Bone marrow (tissue), 2 donors: Measurements from ENCODE around the gene KRI1.
"Not testable (repeated sequence)": the region's sequence is repeated elsewhere in the genome, so short reads cannot be mapped to it uniquely, and the experiment has no call there.

Experiments
- DNase-seq, 2 donors: peaks; one replicate each; lab custom pipeline; 2025; lab: John Stamatoyannopoulos, UW

KRI1 gene

DNA sequence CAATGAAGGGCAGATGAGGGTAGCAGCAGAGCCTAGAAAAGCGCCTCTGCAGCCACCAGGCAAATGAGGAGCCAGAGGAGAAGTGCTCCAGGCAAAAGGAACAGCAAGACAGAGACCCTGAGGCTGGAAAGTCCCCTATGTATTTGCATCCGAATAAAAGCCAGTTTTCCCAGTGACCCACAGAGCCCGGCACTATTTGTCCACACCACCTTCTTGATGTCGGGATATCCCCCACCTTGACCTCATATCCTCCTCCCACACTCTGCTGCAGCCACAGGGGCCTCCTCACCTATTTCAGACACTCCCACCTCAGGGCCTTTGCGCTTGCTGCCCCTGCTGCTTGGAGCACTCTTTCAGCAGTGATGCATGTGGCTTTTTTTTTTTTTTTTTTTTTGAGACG lies 15.5 kb downstream of the KRI1 start:
- DNase-seq, result no peak

- no peak for DNase-seq
These were observed 16.1 kb downstream of the KRI1 start for GRCh38 chr19:10549733-10550132.

- no peak for DNase-seq
These were observed 17.0 kb downstream of the KRI1 start for GRCh38 chr19:10548746-10549276.

- DNase-seq, result no peak
These were observed 19.0 kb downstream of the KRI1 start for GRCh38 chr19:10546817-10547216.

DNA sequence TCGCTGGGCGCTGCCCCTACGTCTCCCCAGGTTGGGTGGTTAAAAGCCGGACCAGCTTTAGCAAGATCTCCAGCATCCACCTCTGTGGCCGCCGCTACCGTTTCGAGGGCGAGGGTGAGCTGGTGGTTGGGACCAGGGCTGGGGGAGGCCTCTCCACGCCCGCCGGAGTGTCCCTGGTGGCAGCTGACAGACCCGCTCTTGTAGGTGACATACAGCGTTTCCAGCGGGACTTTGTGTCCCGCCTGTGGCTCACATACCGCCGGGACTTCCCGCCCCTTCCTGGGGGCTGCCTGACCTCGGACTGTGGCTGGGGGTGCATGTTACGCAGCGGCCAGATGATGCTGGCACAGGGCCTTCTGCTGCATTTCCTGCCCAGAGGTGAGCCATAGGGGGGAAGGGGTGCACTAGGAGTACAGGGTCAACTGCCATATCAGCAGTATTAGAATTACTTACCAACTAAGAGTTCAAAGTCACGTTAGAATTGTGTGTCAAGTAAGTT lies 21.0 kb downstream of the KRI1 start:
- DNase-seq, result no peak

- DNase-seq, result peak in 1 of 2 donors; percentile 48
These were observed 21.5 kb downstream of the KRI1 start for GRCh38 chr19:10544242-10544752.

DNA sequence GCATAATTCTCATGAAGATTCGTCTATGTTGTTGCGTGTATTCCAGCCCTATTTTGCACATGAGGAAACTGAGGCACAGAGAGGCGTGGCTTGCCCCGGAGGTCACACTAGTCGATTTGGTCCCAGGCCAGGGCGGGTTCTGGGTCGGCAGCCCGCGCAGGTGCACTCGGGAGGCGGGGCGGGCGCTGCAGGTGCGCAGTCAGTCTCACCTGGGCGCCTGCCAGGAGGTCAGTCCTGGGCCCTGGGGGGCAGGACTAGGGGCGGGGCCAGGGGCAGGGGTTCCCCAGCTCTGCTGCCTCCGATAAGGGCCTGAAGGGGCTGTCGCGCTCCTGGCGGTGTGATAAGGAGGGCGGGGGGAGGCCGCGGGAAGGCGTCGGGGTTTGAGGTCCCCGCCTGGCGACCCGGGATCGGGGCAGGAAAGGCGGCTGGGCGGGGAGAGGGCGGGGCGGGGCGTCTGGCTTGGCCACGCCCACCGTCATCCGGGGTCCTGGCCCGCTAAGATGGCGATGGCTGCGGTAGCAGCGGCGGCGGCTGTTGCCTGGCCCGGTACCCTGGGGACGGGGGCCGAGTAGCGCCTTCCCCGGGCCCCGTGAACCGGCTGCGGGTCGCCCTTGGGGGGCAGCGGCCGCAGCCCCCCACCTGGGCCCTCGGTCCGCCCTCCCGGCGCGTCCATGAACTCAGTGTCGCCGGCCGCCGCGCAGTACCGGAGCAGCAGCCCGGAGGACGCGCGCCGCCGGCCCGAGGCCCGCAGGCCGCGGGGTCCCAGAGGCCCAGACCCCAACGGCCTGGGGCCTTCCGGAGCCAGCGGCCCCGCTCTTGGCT lies 22.2 kb downstream of the KRI1 start, which contains the start of gene ATG4D:
Gene ATG4D (plus strand): TSS at position 485 of the 822 bp plus-strand sequence. CDS start 187 bp downstream, at position 672.
- peak; percentile 32 to 74 for DNase-seq

DNA sequence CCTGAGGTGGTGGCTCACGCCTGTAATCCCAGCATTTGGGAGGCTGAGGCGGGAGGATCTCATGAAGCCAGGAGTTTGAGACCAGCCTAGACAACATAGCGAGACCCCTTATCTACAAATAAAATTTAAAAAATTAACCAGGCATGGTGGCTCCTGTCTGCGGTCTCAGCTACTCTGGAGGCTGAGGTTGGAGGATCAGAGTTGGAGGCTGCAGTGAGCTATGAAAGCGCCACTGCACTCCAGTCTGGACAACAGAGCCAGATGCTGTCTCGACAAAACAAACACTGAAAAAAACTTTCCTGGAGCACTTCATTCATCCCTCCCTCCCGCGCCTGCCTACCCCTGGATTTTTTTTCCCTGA lies 22.8 kb downstream of the KRI1 start:
- DNase-seq, result no peak

DNA sequence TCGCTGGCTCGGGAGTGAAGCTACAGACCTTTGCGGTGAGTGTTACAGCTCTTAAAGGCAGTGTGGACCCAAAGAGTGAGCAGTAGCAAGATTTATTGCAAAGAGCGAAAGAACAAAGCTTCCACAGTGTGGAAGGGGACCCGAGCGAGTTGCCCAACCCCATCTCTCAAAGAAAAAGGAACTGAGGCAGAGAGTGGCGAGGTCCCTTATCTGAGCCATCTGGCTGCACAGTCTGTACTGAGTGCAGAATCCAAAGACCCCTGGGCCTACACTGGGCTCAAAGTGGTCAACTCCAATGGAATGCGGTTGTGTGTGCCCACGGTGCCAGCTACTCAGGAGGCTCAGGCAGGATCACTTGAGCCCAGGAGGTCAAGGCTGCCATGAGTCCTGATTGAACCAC lies 26.8 kb downstream of the KRI1 start:
- DNase-seq, result not testable (repeated sequence)

DNA sequence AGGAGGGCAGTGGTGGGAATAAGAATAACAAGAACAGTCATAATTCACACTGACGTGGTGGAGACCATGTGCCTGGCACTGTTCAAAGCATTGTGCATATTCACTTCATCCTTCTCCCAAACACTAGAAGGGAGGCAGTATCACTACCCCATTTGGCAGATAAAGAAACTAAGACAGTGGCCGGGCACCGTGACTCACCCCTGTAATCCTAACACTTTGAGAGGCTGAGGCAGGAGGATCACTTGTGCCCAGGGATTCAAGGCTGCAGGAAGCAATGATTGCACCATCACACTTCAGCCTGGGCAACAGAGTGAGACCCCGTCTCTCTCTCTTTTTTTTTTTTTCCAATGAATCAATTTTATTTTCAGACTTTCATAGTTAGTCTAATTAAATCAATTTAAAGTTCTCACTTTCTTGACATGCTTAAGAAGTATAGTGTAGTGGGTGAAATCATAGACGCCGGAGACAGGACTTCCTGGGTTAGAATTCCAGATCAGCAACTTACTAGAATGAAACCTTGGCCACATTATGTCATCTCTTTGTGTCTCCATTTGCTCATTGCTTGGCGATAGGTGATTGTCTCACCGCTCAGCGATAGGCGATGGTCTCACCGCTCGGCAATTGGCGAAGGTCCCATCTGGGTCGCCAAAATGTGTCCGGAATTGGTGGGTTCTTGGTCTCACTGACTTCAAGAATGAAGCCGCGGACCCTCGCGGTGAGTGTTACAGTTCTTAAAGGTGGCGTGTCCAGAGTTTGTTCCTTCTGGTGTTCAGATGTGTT lies 27.4 kb downstream of the KRI1 start:
- no peak for DNase-seq

DNA sequence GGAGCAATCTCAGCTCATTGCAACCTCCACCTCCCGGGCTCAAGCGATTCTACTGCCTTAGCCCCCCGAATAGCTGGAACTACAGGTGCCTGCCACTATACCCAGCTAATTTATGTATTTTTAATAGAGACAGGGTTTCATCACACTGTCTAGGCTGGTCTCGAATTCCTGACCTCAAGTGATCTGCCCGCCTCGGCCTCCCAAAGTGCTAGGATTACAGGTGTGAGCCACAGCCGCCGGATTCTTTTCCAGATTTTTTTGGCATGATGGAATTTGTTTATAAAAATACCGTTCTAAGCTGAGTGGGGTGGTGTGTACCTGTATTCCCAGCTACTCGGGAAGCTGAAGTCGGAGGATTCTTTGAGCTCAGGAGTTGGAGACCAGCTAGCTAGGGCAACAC lies 28.1 kb downstream of the KRI1 start:
- DNase-seq, result no peak

DNA sequence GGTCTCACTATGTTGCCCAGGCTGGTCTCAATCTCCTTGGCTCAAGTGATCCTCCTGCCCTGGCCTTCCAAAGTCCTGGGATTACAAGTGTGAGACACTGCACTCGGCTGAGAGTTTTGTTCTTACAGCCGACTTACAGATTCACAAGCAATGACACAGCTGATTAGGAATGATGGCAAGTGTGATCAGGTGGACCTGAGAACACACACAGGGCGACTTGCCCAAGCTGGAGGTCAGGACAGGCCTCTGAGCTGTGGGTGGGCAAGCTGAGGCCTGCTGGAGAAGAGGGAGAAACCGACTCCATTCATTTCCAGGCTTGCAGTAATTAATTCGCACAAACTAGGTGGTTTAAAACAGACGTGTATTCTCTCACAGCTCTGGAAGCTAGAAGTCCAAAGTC lies 30.2 kb downstream of the KRI1 start:
- DNase-seq, result no peak

DNA sequence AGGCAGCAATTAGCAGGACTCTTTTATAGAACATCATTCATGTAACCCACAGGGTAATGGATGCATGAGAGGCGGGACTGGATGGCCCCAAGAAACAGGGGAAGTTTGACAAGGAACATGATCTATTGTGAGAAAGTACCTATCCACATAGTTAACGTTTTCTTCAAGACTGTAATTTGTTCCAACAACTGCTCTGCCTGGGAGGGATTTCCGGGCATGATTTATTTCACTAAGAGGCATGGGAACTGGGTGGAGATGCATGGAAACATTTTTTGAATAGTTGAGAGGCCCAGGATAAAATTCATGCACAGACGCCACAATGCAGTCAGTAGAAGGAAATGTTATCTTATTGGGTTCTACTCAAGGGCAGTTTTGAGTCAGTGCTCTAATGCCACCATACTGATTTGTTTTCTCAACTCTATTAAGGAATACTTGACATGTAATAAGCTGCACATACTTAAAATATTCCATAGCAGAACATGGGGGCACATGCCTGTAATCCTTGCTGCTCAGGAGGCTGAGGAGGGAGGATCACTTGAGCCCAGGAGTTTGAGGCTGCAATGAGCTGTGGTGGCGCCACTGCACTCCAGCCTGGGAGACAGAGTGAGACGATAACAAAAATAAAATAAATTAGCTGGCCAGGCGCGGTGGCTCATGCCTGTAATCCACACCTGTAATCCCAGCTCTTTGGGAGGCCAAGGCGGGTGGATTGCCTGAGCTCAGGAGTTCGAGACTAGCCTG lies 32.0 kb downstream of the KRI1 start:
- no peak for DNase-seq

GRCh38 chr19:10532457-10532856 lies 33.4 kb downstream of the KRI1 start:
- DNase-seq, result no peak

GRCh38 chr19:10526887-10527286 lies 38.9 kb downstream of the KRI1 start:
- not testable (repeated sequence) for DNase-seq

DNA sequence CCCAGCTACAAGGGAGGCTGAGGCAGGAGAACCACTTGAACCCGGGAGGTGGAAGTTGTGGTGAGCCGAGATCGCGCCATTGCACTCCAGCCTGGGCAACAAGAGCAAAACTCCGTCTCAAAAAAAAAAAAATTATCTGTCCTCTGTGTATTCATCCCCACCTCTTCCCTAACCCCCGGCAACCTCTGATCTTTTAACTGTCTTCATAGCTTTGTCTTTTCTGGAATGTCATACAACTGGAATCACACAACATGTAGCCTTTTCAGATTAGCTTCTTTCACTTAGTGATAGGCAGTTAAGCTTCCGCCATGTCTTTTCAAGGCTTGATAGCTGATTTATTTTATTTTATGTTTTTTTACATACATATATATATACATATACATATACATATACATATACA lies 40.2 kb downstream of the KRI1 start:
- DNase-seq, result no peak

- no peak for DNase-seq
These were observed 42.6 kb downstream of the KRI1 start for GRCh38 chr19:10523135-10523636.

DNA sequence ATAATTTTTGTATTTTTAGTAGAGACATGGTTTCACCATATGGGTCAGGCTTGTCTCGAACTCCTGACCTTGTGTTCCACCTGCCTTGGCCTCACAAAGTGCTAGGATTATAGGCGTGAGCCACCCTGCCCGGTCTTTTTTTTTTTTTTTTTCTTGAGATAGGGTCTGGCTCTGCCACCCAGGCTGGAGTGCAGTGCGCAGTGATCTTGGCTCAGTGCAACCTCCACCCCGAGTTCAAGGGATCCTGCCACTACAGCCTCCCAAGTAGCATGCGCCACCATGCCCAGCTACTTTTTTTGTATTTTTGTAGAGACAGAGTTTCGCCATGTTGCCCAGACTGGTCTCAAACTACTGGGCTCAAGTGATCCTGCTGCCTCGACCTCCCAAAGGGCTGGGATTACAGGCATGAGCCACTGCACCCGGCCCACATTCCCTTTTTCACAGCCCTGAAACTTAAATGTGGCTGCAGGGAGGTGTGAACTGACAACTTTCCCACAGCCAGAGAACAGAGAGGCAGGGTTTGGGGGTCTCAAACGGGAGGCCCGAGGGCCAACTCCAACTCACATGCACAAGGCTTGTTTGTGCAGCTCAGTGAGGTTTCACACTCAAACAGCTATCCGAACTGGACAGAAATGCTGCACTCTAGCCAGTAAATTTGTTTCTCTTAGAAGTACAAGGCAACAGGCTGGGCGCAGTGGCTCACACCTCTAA lies 44.2 kb downstream of the KRI1 start:
- DNase-seq, result no peak

DNA sequence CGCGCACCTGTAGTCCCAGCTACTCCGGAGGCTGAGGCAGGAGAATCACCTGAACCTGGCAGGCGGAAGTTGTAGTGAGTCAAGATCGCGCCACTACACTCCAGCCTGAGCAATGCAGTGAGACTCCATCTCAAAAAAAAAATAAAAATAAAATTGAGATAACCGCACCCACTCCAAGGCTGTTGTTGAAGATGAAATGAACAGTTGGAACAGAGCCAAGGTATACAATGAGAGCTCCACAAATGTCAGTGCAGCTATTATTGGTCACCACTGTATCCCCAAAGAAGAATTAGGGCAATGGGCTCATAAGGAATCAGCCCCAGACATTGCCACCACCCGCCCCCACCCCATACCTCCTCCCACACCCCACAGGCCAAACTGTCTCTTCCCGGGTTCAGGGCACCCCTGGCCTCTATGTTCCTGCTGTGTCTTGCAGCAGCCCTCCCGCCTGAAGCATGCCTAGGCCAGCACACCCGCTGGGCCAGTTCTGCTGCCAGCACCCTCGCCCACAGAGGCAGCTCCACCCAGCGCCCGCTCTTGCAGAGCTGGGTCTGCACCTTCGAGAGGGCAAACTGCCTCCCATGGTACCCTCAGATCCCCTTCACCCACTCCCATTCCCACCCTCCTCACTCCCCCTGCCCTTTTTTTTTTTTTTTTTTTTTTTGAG lies 45.0 kb downstream of the KRI1 start:
- no peak for DNase-seq

DNA sequence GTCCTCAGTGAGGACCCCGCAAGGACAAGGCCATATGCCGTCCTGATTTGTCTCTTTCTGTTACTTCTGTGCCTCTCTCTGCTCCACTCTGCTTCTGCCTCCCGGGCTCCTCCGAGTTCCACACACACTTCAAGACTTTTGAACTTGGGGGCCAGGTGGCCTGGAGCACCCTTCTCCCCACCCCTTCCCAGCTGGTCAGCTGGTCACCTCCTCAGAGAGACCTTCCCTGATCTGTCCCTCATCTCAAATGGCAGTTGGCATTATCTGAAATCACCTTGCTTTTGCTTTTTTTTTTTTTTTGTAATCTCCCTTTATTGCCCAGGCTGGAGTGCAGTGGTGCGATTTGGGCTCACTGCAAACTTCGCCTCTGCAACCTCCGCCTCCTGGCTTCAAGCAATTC lies 46.4 kb downstream of the KRI1 start:
- no peak for DNase-seq
